ENCODE measurements around the gene CASP8AP2.

DNA sequence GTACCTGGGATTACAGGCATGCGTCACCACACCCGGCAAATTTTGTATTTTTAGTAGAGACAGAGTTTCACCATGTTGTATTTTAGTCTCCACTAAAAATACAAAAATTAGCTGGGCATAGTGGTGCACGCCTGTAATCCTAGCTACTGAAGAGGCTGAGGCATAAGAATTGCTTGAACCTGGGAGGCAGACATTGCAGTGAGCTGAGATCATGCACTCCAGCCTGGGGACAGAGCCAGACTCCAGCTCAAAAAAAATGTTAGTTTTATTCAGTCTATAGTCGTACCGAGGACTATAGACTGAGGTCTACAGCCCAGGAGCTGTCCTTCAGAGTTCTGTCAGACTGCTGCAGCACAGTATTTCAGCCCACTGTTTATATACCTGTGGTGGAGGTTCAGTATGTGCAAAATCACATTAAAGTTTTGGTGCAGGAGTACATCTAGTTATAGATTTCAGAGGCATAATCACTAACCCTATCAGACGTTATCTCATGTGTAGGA is 3.6 kb upstream of the CASP8AP2 start:
- no peak for TF ChIP-seq CTCF (conservative IDR thresholded peaks at IDR 0.05; ENCODE audit: low read depth in 2 of 2)
- TF ChIP-seq POLR2AphosphoS5 (IDR thresholded peaks at IDR 0.05; ENCODE audit: low read depth), result no peak
